22Rv1 (cell line): Measurements from ENCODE around the gene CAMTA1.

Source experiments
- H3K27ac ChIP-seq: fragments of 450-650 bp; 2 replicates; pipeline ENCODE4 v1.5.1; 2017
- CTCF ChIP-seq: fragments of 450-650 bp; IDR thresholded peaks from 2 replicates; pipeline ENCODE4 v1.5.1; 2017; ENCODE audit warnings: mild to moderate bottlenecking
- ZFX ChIP-seq: fragments of 450-650 bp; IDR thresholded peaks from 2 replicates; pipeline ENCODE4 v1.6.1; 2017; ENCODE audit warnings: antibody characterized with exemption, borderline replicate concordance

Gene CAMTA1

GRCh38 chr1:6864166-6864565 is 78.9 kb downstream of the CAMTA1 start:
- H3K27ac ChIP-seq, result no peak overlapping the region

GRCh38 chr1:6866825-6867224 is 81.6 kb downstream of the CAMTA1 start:
- TF ChIP-seq ZFX (no peak), CTCF (no peak)
- H3K27ac ChIP-seq, result no peak overlapping the region

More at GRCh38 chr1:6864166-6864565, 78.9 kb downstream of the CAMTA1 start:
- no peak for TF ChIP-seq ZFX
- no peak for TF ChIP-seq CTCF

GRCh38 chr1:6867321-6867720 is 82.1 kb downstream of the CAMTA1 start:
- TF ChIP-seq ZFX (no peak), CTCF (no peak)
- no peak overlapping the region for H3K27ac ChIP-seq

GRCh38 chr1:6867729-6868659 is 82.7 kb downstream of the CAMTA1 start:
- TF ChIP-seq ZFX, result no peak
- TF ChIP-seq CTCF, result 0 out of 2 replicates have a peak, but pooled peaks have one; percentile 11
- H3K27ac ChIP-seq, result no peak overlapping the region

GRCh38 chr1:6868660-6869380 is 83.6 kb downstream of the CAMTA1 start:
- no peak overlapping the region for H3K27ac ChIP-seq
- TF ChIP-seq ZFX (no peak), CTCF (no peak)

- no peak for TF ChIP-seq ZFX
- TF ChIP-seq CTCF, result no peak
- H3K27ac ChIP-seq, result no peak overlapping the region
These were observed 84.3 kb downstream of the CAMTA1 start for GRCh38 chr1:6869545-6869944.

- TF ChIP-seq CTCF (no peak), ZFX (no peak)
- H3K27ac ChIP-seq, result no peak overlapping the region
These were observed 84.8 kb downstream of the CAMTA1 start for GRCh38 chr1:6870086-6870485.
